T47D (cell line): ENCODE results near the gene DHX38.

ENCODE experiments used
- DNase-seq, 2 experiments: peaks; one replicate each; pipeline versions ENCODE4 v3.0.0 to v3.0.0-alpha.2; 2011 to 2012; ENCODE audit warnings: low read depth in 1 of 2, low spot score in 1 of 2
- JUND ChIP-seq: IDR thresholded peaks from 2 replicates; pipeline ENCODE4 v1.6.1; 2012; ENCODE audit warnings: low read depth
- in situ Hi-C: cut with HindIII; loops from 2 replicates; pipeline ENCODE4 v1.10.0; 2016; ENCODE audit warnings: low sequenced_read_pairs, low pct_unique_long_range_greater_than_20kb

The DHX38 gene

GRCh38 chr16:72129976-72130656 is 36.5 kb downstream of the DHX38 start:
- in situ Hi-C loops, result no loop called here
- TF ChIP-seq JUND, result no peak
- peak in 1 of 2 experiments; percentile 79 for DNase-seq

- in situ Hi-C loops, result no loop called here
- no peak for TF ChIP-seq JUND
- DNase-seq, result peak in 1 of 2 experiments; percentile 48
These were observed 37.4 kb downstream of the DHX38 start for GRCh38 chr16:72131036-72131435.

GRCh38 chr16:72132726-72133125 is 39.1 kb downstream of the DHX38 start:
- in situ Hi-C loops, result no loop called here
- TF ChIP-seq JUND, result no peak
- DNase-seq, result no peak

- in situ Hi-C loops, result no loop called here
- no peak for TF ChIP-seq JUND
- no peak for DNase-seq
These were observed 40.9 kb downstream of the DHX38 start for GRCh38 chr16:72134507-72134906.

GRCh38 chr16:72137380-72138063 is 43.9 kb downstream of the DHX38 start:
- no peak for DNase-seq
- TF ChIP-seq JUND, result no peak
- in situ Hi-C loops, result no loop called here

GRCh38 chr16:72138064-72138572 is 44.5 kb downstream of the DHX38 start:
- TF ChIP-seq JUND, result no peak
- in situ Hi-C loops, result no loop called here

GRCh38 chr16:72139908-72140307 is 46.3 kb downstream of the DHX38 start:
- TF ChIP-seq JUND, result no peak
- in situ Hi-C loops, result no loop called here
- DNase-seq, result no peak

More at GRCh38 chr16:72138064-72138572, 44.5 kb downstream of the DHX38 start:
- DNase-seq, result no peak

GRCh38 chr16:72142476-72142875 is 48.8 kb downstream of the DHX38 start:
- in situ Hi-C loops, result no loop called here
- no peak for DNase-seq
- TF ChIP-seq JUND, result no peak

GRCh38 chr16:72149676-72150464 is 56.2 kb downstream of the DHX38 start:
- DNase-seq, result peak in 1 of 2 experiments; percentile 14
- in situ Hi-C loops, result no loop called here
- TF ChIP-seq JUND, result no peak

- TF ChIP-seq JUND, result no peak
- in situ Hi-C loops, result no loop called here
- no peak for DNase-seq
These were observed 65.7 kb downstream of the DHX38 start for GRCh38 chr16:72159386-72159785.

GRCh38 chr16:72159801-72160200 is 66.2 kb downstream of the DHX38 start:
- no peak for TF ChIP-seq JUND
- in situ Hi-C loops, result no loop called here
- DNase-seq, result no peak

GRCh38 chr16:72162105-72162692 is 68.6 kb downstream of the DHX38 start:
- in situ Hi-C loops, result no loop called here
- DNase-seq, result no peak
- TF ChIP-seq JUND, result no peak
